Cardiac fibroblast (primary cell): ENCODE data around the gene RAB21.
A peak's percentile ranks its signal among the peaks of the same experiment; 100 is the strongest.

ENCODE experiments used
- DNase-seq, 2 donors: peaks; one replicate each; pipeline versions ENCODE4 v3.0.0 to v3.0.0-alpha.2; 2010; ENCODE audit warnings: low read depth in 2 of 2
- H3K4me3 ChIP-seq, 2 donors: replicated peaks in 1 of 2; 1 replicate in 1 of 2; 2 replicates in 1 of 2; pipeline ENCODE4 v1.5.1; 2011; ENCODE audit warnings: low read depth in 2 of 2, low read length in 2 of 2, mild to moderate bottlenecking in 2 of 2, moderate library complexity in 1 of 2
- TF ChIP-seq, protein P1 (sequence below): IDR thresholded peaks from one replicate; pipeline ENCODE4 v1.5.1; 2011; ENCODE audit warnings: low read depth, mild to moderate bottlenecking, low read length, inconsistent platforms

Gene RAB21

GRCh38 chr12:71763677-71764379 lies 9.2 kb downstream of the RAB21 start:
- DNase-seq, result peak; percentile 11 to 63
- H3K4me3 ChIP-seq, result no peak overlapping the region
- TF ChIP-seq, protein P1, sequence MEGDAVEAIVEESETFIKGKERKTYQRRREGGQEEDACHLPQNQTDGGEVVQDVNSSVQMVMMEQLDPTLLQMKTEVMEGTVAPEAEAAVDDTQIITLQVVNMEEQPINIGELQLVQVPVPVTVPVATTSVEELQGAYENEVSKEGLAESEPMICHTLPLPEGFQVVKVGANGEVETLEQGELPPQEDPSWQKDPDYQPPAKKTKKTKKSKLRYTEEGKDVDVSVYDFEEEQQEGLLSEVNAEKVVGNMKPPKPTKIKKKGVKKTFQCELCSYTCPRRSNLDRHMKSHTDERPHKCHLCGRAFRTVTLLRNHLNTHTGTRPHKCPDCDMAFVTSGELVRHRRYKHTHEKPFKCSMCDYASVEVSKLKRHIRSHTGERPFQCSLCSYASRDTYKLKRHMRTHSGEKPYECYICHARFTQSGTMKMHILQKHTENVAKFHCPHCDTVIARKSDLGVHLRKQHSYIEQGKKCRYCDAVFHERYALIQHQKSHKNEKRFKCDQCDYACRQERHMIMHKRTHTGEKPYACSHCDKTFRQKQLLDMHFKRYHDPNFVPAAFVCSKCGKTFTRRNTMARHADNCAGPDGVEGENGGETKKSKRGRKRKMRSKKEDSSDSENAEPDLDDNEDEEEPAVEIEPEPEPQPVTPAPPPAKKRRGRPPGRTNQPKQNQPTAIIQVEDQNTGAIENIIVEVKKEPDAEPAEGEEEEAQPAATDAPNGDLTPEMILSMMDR, result no peak

DNA sequence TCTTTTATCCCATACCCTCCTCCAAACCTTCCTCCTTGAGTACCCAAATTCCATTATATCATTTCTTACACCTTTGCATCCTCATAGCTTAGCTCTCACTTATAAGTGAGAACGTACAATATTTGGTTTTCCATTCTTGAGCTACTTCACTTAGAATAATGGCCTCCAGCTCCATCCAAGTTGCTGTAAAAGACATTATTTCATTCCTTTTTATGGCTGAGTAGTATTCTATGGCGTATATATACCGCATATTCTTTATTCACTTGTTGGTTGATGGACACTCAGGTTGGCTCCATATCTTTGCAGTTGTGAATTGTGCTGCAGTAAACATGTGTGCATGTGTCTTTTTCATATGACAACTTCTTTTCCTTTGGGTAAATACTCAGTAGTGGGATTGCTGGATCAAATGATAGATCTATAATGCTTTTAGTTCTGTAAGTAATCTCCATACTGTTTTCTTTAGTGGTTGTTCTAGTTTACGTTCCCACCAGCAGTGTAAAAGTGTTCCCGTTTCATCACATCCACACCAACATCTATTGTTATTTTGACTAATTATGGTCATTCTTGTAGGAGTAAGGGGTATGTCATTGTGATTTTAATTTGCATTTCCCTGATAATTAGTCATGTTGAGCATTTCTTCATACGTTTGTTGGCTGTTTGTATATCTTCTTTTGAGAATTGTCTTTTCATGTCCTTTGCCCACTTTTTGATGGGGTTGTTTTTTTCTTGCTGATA lies 10.1 kb downstream of the RAB21 start:
- TF ChIP-seq, protein P1, result no peak
- no peak for DNase-seq
- no peak overlapping the region for H3K4me3 ChIP-seq

DNA sequence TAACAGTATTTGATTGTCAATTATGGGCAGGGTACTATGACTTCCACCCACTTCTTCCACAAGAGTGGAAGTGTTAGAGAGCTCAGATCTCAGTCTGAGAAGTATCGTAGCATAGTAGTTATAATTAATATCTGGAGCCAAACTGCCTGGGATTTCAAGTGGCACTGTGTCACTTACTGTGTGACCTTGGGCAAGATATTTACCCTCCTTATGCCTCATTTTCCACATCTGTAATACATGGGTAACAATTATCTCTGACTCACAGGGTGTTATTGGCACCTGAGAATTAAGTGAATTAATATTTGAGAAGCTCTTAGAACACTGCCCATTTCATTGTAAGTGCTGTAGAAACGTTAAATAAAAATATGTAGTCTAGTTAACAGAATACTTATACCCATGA lies 11.5 kb downstream of the RAB21 start:
- DNase-seq, result no peak
- no peak overlapping the region for H3K4me3 ChIP-seq
- TF ChIP-seq, protein P1, result no peak

GRCh38 chr12:71767183-71767582 lies 12.5 kb downstream of the RAB21 start:
- DNase-seq, result no peak
- TF ChIP-seq, protein P1, result no peak
- no peak overlapping the region for H3K4me3 ChIP-seq

DNA sequence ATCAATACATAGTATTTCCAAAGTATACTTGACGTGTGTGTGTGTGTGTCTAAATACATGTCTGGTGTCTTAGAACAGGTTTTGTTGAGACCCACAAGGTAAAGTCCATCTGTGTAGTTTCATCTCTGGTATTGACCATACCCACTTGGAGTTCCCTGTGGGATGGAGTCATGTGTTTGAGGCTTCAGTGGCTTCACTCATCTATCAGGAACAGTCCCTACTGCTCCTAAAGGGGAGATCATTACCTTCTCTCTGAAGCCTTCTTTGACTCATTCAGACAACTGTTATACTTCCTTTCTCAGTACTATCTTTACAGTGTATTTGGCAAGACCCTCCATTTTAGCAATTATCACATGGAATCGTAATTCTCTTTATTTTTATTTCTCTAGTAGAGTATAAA lies 14.2 kb downstream of the RAB21 start:
- no peak overlapping the region for H3K4me3 ChIP-seq
- no peak for DNase-seq
- TF ChIP-seq, protein P1, result no peak

DNA sequence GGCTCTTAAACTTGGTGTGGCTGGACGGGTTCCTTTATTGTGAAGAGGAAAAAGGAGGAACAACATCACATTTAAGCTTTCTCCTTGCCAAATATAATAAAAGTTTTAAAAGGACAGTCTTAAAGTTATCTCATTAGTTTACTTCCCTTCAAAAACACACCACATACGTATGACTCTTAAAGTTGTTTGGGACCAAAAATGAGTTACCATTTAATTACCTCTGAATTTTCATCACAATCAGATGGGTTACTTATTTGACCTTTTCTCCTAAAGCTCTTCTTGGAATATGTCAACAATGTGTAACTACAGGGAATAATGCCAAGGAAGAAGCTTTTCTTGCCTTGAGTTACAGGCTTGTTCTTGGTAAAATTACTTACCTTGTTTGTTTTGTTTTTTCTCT lies 16.4 kb downstream of the RAB21 start:
- TF ChIP-seq, protein P1, result no peak
- no peak overlapping the region for H3K4me3 ChIP-seq
- peak in 1 of 2 donors; percentile 11 for DNase-seq

- no peak overlapping the region for H3K4me3 ChIP-seq
- TF ChIP-seq, protein P1, result no peak
- DNase-seq, result no peak
These were observed 18.1 kb downstream of the RAB21 start for GRCh38 chr12:71772735-71773134.
